Left renal pelvis (tissue), 4 donors: ENCODE results near the gene TMA7B. TPM values are rescaled to one million over a fixed set of nuclear protein-coding genes. Genes with fewer than 3 reads are reported as not detected.
"Not testable (repeated sequence)": the region's sequence is repeated elsewhere in the genome, so short reads cannot be mapped to it uniquely, and the experiment has no call there.

ENCODE experiments used
- DNase-seq, 4 donors: peaks; one replicate each; pipeline ENCODE4 v3.0.0-alpha.2; 2013; ENCODE audit warnings: low read depth in 4 of 4, low spot score in 3 of 4
- polyA plus RNA-seq, 4 donors: library from polyadenylated mRNA; unstranded; fragments of 120-200 nt; gene quantifications; one replicate each; pipeline ENCODE4 v1.2.1, GENCODE V29; 2013; ENCODE audit not compliant: insufficient read length in 4 of 4

TMA7B gene
- polyA plus RNA-seq, 4 donors: 0.16 to 0.27 TPM; not detected in 2

DNA sequence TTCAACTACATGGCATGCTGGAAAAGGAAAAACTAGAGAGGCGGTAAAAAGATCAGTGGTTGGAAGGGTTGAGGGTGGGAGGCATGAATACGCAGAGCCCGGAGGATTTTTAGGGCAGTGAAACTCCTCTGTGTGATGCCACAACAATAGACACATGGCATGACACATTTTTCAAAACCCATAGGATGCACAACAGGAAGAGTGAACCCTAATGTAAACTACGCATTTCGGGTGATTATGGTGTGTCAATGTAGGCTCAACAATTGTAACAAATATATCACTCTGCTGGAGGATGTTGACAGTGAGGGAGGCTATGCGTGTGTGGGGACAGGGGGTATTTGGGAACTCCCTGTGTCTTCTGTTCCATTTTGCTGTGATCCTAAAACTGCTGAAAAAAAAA, 18.9 kb downstream of the TMA7B start:
- no peak for DNase-seq

DNA sequence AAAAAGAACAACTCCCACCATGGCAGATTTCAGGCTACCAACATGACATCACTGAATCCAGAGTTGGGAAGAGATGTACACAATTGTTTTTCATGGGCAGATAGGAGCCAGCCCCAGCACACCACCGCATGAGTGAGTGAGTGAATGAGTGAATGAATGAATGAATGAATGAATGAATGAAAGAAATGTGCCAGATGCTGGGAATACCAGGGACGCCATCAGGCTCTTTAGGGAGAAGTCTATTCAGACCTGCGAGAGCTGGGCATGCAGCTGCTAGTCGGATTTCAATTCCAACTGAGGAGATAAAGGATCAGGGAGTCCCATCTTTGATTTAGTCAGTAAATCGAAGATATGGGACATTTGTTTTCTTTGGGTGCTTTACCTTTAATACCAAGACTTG, 19.3 kb downstream of the TMA7B start:
- no peak for DNase-seq

DNA sequence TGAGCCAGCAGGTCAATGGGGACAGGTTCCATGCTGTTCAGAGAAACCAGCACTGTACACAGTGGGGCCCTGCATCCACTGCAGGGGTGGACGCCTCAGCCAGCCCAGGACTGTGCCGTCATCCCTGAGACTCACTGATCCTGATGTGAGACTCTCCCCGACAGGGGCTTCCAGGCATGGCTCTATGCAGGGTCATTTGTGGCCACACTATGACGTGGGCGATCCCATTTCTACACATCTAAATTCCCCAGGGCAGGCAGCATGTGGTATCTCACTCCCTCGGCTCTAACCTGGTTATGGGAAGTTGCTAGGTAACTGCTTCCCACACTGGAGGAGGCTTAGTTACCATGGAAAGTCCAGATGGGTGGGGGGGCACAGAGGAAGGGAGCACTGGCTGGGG, 20.4 kb downstream of the TMA7B start:
- no peak for DNase-seq

DNA sequence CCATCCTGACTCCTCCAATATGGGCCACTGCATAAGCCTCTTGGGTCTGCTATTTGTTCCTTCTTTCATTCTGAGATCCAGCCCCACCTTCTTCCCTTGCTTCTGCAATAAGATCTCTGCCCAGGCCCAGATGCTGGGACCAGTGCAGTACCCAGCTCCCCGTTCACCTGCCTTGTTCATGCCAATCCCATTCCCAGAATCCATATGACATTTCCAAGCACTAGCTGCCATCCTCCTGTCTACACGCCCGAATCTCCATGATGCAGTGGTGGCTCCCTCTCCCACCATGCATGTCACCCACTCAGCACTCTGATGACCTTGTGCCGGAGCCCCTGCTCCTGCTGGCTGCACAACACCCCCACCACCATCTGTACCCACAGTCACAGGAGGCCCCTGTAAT, 23.1 kb downstream of the TMA7B start:
- no peak for DNase-seq

DNA sequence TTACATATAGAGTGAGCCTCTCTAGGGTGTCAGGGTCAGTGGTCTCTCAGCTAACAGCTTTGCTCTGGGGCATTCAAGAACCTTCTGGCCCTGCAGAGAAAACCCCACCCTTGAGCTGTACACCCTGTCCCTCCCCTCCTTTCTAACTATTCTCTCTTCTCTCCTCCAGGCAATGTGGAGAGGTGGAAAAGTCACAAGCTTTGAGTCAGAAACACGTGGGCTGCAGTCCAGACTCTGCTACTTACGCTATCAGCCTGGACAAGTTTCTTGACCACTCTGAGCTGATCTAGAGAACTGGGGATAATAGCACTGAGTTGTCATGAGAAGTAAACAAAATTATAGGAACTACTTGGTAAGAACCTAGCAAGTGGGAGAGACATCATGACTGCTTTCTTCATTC, 23.8 kb downstream of the TMA7B start:
- DNase-seq: no peak

DNA sequence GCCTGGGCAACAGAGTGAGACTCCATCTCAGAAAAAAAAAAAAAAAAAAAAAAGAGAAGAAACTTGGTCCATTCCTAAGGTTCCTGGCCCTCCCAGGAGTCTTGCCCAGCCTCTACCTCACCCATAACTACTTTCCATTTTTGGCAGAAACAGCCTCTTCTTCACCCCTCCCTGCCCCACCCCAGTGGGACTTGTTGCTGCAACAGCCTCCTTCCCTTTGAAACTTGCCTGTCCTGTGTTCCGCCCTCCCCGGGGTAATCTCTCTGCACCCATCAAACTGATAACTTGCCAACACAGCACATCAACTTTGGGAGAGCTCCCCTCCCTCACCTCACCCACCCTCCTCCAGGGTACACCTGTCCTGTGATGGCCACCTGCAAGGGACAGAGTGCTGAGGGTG, 24.5 kb downstream of the TMA7B start:
- no peak for DNase-seq

DNA sequence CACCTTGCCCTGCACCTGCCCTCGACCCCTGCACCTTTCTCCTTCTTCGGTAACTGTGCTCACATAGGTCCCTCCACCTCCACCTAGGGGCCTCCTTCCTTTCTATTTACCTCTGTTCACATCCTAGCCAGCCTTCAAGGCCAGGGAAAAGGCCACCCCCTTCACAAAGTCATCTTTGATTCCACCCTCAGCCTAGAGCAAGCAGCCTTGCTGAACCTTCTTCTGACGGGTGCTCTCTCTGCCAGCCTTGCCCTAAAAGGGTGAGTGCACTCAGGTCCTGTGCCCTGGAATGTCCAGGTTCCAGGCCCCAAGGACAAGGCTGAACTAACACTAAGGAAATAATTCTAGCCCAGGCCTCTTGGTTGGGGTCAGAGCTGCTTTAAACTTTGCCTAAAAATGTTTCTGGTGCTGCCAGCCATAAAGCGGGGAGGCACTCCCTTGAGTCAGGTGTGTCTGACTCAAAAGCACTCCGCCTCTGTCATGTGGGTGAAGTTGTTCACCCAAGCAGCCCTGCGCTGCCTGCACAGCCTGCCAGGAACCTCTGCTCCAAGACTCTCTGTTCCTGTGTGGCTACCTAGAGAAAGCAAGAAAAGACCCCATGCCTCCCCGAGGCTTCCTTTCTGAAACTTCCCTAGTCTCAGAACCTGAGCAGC, 25.3 kb downstream of the TMA7B start:
- no peak for DNase-seq

DNA sequence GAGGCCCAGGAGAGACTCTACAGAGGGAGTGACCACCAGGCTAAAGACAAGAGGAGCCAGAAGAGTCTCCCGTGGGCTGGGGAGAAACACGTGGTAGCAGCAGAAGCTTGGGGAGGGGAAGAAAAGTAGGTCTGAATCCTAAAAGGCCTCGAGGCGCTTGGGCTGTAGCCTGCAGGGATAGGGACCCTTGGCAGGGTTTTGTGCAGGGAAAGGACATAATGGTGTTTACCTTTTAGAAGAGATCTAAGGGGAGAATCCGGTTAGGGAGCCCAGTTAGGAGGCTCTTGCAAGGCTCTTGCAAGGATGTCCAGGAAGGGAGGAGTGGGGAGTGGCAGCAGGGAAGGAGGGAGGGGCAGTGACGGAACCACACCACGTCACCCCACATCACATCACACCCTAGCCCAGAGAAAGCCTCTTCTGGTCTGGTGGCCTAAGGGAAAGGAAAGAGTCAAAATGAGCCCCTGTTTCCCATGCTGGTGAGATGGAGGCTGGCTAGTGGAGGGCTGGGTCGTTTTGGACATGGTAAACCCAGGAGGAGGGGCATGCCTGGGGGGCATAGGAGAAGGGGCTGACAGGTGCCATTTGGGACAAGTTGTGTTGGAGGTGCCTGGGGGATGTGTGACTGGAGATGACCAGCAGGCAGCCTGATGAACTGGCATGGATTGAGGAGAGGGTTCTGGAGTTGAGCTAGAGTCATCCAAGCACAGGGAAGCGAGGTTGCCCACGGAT, 28.4 kb downstream of the TMA7B start:
- no peak for DNase-seq

DNA sequence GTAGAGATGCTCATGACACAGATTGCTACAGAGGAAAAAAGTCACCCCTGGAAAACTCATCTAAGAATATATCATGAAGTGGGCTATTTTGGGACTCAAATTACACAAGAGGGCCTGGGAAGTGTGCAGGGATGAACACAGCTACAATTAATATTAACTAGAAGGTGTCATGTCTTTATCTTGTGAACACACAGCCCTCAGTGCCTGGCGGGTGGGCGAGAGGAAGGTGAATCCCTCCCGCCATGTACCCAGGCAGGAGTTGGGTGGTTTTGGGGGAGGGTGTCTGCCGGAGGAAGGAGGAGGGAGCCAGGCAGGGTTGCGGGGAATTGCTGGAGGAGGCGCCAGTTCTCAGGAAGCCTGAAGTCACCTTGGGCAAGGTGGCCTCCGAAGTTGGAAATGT, 29.4 kb downstream of the TMA7B start:
- no peak for DNase-seq

DNA sequence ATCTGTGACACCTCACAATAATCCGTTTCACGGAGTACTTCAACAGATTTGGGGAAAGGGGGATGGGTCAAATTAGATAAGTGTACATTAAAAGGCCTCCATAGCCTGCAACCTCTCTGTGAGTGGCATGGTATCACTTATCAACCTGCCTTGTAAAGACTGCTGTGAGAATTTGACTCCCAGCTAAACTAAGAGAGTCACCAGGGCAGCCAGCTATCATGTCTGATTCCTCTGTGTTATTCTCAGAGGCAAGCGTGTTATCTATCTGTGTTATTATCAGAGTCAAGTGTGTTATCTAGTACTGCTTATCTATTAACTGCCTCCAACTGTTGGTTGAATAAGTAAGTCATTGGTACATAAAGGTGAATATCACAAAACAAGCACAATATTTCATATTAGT, 30.5 kb downstream of the TMA7B start:
- DNase-seq: no peak

DNA sequence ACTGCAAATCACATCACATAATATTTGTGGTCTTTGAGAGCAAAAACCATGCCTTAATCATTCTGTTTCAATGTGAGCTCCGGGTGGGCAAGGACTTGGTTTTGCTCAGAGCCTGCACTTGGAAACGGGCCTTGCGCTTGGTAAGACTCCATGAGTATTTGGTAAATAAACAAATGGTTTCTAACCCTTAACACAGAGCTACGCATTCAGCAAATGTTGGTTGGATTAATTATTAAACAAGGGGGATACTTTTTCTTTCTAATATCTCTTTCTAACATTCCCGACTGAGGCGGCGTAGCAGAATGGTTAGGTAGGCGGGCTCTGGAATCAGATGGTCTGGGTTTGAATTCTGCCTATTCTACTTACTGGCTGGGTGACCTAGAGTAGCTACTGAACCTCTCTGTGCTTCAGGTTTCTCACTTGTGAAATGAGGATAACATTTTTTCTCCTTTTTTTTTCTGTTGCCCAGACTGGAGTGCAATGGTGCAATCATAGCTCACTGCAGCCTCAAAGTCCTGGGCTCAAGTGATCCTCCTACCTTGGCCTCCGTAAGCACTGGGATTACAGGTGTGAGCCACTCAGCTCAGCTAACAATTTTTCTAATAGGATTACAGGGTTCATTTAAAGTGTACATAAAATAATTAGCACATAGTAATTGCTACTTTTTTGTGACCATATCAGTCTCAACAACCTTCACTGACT, 31.1 kb downstream of the TMA7B start:
- DNase-seq: no peak

DNA sequence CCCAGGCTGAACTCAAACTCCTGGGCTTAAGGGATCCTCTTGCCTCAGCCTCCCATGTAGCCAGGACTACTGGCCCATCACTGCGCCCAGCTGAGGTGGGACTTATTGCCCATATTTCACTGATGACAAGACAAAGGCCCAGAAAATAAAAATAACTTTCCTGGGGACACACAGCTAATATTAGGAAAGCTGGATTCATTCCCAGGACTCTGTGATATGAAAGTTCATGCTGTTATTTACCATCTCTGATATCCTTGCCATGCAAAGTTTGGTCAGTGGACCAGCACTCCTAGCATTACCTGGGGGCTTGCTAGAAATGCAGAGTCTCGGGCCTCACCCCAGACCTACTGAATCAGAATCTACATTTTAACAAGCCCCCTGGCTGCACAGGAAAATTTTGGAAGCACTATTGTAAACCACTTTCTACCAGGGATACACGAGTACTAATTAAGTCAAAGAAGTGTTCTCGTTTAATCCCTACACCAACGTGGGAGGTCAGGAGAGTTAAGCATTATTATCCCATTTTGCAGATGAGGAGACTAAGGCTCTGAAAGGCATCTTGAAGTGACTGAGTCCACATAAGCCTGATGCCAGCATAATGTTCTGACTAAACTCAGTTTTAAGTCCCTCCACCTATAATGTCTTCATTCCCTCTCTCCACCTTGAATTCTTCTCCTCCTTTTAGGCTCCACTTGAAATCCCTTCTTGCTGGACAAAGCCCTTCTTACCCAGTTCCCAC, 32.1 kb downstream of the TMA7B start:
- no peak for DNase-seq

DNA sequence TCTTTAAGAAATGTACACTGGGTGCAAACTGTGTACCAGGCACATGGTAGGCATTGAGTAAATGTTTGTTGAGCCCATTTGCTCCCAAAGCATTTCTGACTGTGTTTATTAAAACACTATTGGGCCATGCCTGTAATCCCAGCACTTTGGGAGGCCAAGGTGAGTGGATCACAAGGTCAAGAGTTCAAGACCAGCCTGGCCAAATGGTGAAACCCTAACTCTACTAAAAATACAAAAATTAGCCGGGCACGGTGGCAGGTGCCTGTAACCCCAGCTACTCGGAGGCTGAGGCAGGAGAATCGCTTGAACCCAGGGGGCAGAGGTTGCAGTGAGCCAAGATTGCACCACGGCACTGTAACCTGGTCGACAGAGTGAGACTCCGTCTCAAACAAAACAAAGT, 32.7 kb downstream of the TMA7B start:
- not testable (repeated sequence) for DNase-seq

DNA sequence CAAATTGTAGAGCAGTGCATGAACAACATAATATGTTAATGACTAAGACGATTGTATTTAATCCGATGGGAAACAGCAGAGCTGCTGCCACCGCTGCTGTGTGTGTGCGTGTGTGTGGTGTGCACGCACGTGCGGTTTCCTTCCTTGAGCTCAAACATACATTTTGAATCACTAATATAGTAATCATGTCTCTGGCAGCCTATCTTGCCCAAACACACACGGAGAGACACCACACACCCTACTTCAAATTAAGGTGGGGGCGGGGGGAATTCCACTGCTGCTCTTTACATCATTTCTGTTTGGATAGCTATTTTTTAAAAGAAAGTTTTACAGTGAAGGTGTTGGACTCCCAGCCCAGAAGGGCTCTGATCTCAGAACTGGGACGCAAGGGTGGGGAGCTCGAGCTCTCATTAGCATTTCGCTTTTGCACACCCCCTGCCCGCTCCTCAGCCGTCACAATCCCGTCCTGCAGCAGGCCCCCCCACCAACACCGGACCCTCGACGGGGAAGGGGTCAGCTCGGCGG, 33.9 kb downstream of the TMA7B start:
- no peak for DNase-seq

DNA sequence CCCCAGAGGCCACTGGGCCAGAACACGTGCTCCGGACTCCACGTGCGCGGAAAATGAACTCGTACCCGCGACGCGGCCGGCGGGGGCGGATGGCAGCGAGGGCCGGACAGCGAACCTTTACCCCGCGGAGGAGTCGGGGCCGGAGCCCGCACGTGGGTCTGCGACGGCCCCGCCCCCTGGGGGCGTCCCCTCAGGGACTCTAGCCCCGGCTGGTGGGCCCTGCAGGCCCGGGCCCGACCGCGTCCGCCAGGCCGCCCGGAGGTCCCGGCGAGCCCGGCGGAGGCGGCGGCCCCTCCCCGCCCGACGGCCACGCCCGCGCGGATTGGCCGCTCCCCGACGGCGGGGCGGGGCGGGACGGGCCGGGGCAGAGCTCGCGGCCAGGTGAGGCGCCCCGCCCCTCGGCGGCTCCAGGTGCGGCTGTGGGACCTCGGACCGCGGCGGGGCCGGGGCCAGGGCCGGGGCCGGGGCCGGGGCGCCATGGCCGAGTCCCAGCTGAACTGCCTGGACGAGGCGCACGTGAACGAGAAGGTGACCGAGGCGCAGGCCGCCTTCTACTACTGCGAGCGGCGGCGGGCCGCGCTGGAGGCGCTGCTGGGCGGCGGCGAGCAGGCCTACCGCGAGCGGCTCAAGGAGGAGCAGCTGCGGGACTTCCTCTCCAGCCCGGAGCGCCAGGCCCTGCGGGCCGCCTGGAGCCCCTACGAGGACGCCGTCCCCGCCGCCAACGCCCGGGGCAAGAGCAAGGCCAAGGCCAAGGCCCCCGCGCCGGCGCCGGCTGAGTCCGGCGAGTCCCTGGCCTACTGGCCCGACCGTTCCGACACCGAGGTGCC, 34.6 kb downstream of the TMA7B start, which contains the start of gene FAM83F:
Gene FAM83F (plus strand): TSS at position 389 of the 827 bp plus-strand sequence. CDS start 89 bp downstream, at position 478.
- DNase-seq: no peak

DNA sequence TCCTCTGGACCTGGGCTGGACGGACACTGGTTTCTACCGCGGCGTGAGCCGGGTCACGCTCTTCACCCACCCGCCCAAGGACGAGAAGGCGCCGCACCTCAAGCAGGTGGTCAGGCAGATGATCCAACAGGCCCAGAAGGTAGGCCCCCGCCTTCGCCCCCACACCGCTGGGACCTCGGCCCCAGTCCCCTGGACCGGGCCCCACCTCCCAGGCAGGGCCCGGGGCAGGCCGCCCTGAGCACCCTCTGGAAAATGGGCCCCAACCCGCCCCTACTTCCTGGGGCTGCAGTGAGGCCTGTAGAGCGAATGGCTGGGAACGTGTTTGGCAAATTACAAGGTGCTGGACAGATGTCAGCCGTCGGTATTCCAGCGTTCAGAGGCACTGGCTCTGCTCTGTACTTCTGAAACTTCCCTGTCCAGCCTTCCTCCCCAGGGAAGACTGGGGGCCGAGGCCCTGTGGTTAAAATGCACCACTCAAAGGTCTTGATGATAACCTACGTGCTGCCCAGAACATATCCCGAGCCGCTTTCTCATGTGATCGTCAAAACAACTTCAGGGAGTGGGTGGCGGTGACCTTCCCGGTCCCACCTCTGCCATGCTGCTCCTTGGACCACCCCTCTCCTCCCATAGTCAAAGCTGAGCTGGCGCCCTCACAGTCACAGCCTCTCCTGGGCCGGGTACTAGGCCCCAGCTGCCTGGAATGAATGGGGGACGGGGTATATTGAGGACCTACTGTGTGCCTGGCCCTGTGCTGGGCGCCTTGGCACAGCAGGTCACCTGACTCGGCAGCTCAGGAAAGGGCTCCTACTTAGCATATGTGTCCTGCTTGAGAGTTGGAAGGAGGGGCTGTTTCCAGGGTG, 35.4 kb downstream of the TMA7B start:
- DNase-seq: no peak

DNA sequence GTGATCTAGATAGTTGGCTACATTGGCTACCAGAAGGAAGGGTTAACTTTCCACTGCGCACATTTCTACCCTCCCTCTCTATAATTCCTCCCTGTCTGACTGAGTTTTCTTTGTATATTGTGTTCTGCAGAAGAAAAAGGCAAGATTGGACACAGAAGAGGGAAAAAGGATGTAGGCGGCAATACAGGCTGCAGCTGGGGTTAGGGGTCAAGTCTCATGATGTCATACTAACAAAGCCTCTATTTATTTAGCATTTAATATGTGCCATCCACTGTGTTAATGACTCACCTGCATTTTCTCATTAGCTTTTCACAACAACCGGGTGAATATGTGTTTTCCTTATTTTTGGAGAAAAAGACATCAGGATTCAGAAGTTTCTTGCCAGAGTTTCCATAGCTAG, 36.5 kb downstream of the TMA7B start:
- DNase-seq: no peak

DNA sequence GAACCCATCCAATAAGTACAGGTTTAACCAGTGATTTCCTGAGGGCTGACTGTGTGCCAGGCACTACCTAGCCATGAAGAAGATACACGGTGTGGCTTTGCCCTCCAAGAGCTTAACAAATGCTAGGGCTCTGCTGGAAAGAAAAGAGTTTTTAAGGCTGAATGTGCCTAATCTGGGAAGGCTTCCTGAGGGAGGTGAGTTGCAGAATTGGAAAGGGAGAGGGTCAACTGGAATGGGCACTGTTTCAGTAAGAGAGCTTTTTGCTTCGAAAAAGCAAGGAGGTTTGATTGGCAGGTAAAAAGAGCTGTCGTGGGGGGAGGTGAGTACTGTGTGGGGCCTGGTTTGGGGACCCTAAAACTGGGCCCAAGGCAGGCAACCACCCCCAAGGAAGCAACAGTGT, 37.2 kb downstream of the TMA7B start:
- no peak for DNase-seq
